ENCODE data around the gene MAP1B.

Gene MAP1B

DNA sequence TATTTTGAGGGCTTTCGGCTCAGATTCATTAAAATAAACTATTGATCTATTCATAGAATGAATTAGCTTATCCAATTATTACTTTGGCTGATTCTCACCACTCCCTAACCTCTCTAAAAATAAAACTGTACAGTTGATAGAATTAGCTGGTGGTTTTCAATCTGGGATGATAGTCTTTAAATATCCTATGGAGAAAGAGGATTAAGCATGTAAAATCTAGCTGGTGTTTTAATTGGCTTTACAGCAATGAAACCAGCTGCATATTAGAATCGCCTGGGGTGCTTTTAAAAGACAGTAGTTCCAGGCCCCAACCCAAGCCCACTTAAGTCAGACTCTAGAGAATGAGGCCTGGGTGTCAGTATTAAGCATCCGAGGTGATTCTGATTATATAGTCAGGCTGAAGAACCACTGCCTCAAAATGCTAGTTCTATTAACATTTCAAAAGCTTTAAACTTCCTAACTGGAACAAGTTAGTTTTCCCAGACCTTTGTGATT, 95.1 kb downstream of the MAP1B start:
- in situ Hi-C loops (cut with MboI; ENCODE audit: low sequenced_read_pairs, unreplicated experiment): no loop called here
- TF ChIP-seq, protein P1, sequence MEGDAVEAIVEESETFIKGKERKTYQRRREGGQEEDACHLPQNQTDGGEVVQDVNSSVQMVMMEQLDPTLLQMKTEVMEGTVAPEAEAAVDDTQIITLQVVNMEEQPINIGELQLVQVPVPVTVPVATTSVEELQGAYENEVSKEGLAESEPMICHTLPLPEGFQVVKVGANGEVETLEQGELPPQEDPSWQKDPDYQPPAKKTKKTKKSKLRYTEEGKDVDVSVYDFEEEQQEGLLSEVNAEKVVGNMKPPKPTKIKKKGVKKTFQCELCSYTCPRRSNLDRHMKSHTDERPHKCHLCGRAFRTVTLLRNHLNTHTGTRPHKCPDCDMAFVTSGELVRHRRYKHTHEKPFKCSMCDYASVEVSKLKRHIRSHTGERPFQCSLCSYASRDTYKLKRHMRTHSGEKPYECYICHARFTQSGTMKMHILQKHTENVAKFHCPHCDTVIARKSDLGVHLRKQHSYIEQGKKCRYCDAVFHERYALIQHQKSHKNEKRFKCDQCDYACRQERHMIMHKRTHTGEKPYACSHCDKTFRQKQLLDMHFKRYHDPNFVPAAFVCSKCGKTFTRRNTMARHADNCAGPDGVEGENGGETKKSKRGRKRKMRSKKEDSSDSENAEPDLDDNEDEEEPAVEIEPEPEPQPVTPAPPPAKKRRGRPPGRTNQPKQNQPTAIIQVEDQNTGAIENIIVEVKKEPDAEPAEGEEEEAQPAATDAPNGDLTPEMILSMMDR (IDR thresholded peaks at IDR 0.05; ENCODE audit: borderline replicate concordance, control extremely low read depth, extremely low read depth, insufficient read depth, missing control alignments): no peak
- no peak for DNase-seq (ENCODE audit: low spot score)

DNA sequence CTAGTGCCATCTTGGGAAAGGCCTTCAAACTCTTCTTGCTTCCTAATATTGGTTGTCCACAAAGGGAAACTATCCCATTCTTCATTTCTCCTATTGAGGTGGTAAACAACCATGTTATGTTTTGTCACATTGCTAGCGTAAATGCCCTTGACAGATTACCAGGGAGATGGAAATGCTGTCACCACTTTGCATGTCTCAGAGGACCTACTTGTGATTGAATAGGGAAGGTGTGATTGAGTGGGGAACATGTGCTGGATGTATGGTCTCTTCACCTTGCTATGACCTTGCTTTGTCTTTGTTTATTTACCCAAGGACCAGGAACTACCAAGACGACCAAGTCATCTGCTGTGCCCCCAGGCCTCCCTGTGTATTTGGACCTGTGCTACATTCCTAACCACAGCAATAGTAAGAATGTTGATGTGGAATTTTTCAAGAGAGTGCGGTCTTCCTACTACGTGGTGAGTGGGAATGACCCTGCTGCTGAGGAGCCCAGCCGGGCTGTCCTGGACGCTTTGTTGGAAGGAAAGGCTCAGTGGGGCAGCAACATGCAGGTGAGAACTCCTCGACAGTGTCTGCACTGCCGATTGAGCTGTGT, 96.1 kb downstream of the MAP1B start:
- no peak for DNase-seq (ENCODE audit: low spot score)
- TF ChIP-seq, protein P1 (IDR thresholded peaks at IDR 0.05; ENCODE audit: borderline replicate concordance, control extremely low read depth, extremely low read depth, insufficient read depth, missing control alignments): no peak
- in situ Hi-C loops (cut with MboI; ENCODE audit: low sequenced_read_pairs, unreplicated experiment): no loop called here

DNA sequence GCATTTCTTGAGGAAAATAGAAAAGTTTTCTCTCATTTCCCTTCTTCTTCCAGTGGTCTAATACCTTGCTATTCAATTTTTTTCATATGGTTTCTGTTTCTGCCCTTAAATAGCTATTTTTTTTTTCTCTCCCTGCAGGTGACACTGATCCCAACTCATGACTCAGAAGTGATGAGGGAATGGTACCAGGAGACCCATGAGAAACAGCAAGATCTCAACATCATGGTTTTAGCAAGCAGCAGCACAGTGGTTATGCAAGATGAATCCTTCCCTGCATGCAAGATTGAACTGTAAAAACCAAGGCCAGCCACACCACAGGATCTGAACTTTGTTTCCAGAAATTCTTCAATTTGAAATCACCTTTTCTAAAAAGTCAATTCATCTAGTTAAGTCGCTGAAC, 97.7 kb downstream of the MAP1B start:
- DNase-seq (ENCODE audit: low spot score): no peak
- in situ Hi-C loops (cut with MboI; ENCODE audit: low sequenced_read_pairs, unreplicated experiment): no loop called here
- TF ChIP-seq, protein P1 (IDR thresholded peaks at IDR 0.05; ENCODE audit: borderline replicate concordance, control extremely low read depth, extremely low read depth, insufficient read depth, missing control alignments): no peak

DNA sequence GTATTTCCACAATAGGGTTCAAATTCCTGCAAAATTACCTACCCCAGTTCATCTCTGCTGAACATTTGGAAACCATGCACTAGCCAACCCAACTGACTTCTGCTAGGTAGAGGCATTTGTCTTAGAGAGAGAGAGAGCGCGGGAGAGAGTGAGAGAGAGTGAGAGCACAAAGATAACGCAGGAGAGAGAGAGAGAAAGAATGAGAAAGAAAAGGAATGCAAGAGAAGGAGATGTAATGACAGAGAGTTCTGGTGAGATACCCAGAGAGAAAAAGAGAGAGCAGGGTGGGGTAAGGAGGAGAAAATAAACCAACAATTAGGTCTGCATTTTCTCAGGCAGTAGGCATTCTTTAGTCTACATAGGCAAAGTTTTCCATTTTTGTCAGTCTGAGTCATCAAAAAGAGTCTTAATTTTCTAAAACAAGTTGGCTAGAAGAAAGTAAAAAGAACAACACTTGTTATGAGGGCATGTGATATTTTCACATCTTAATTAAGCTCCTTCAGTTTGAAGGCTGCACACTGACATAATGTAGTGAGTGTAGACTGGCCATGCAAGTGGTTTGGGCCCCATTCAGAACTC, 98.2 kb downstream of the MAP1B start:
- no peak for DNase-seq (ENCODE audit: low spot score)
- in situ Hi-C loops (cut with MboI; ENCODE audit: low sequenced_read_pairs, unreplicated experiment): no loop called here
- TF ChIP-seq, protein P1 (IDR thresholded peaks at IDR 0.05; ENCODE audit: borderline replicate concordance, control extremely low read depth, extremely low read depth, insufficient read depth, missing control alignments): no peak

DNA sequence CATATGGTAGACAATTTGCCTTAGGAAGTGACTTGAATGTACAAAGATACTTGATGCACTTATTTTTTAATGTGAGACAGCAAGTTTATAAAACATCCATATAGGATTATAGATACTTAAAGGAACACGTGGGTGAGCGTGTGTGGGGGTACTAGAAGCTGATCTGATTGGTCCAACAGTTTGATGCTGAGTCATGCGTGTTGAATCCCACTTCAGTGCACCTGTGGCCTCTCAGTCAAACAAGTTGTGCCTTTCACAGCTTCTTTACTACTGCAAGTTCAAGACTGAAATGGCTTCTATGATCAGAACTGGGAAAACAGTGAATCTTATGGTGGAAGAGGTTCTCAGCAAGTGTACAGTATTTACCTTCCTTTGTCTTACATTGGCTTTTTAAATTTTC, 98.9 kb downstream of the MAP1B start:
- no peak for DNase-seq (ENCODE audit: low spot score)
- in situ Hi-C loops (cut with MboI; ENCODE audit: low sequenced_read_pairs, unreplicated experiment): no loop called here
- TF ChIP-seq, protein P1 (IDR thresholded peaks at IDR 0.05; ENCODE audit: borderline replicate concordance, control extremely low read depth, extremely low read depth, insufficient read depth, missing control alignments): no peak

DNA sequence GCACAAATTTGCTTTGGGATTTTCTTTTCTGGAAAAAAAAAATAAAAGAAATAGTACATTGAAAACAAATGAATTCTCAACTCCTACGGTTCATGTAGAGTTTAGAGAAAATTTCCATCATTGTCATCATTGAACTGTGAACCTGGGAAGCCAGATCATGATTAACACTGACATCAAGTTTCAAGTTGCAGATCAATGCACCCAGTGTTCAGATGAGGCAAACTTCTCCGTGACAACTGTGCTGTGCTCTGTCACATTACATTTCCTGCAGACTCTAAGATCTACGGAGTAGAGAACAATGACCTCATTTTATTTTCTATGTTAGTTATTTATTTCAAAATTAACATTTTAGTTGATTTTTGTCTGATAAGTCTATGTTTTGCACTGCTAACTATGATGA, 99.7 kb downstream of the MAP1B start:
- TF ChIP-seq, protein P1 (IDR thresholded peaks at IDR 0.05; ENCODE audit: borderline replicate concordance, control extremely low read depth, extremely low read depth, insufficient read depth, missing control alignments): no peak
- in situ Hi-C loops (cut with MboI; ENCODE audit: low sequenced_read_pairs, unreplicated experiment): no loop called here
- no peak for DNase-seq (ENCODE audit: low spot score)

All from GM13976 (cell line).